ENCODE results near the gene ZMYND11.

The ZMYND11 gene

DNA sequence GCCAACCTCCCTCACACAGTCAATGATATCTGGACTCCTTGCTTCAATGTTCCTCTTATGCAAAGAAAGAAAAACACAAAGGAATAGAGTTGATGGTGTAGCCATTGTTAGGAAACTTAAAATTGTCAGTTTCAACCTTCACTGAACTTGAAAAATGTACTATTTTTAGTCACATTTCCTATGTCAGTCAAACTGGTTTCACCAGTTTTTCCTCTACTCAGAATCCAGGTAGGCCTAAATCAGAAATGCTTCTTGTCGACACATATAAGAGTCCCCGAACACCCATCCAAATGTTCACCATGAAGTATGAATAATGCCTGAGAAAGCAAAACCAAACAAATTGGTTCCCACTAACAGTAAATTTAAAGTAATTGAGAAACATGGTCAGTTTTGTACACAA lies 42.4 kb upstream of the ZMYND11 start:
- TF ChIP-seq FOXP2 (optimal IDR thresholded peaks at IDR 0.05; ENCODE audit: control extremely low read depth, extremely low read length, insufficient read depth) = no peak
- TF ChIP-seq EZH2 (IDR thresholded peaks at IDR 0.05) = no peak
- no peak overlapping the region for H3K9ac ChIP-seq (ENCODE audit: insufficient read length)
- no peak for DNase-seq (ENCODE audit: low read depth, low spot score)
- no peaks in the 10 kb centered on the region for H3K9me3 ChIP-seq (ENCODE audit: low read depth, low read length)
- H3K27ac ChIP-seq = no peak overlapping the region
- no peak overlapping the region for H3K4me3 ChIP-seq
- no peaks in the 10 kb centered on the region for H3K36me3 ChIP-seq (ENCODE audit: insufficient read depth, low read length)

- TF ChIP-seq POLR2AphosphoS5 (IDR thresholded peaks at IDR 0.05; ENCODE audit: borderline replicate concordance, low read depth, low read length) = no peak
- TF ChIP-seq FOXP2 (optimal IDR thresholded peaks at IDR 0.05; ENCODE audit: control extremely low read depth, extremely low read length, insufficient read depth) = no peak
- no peak for TF ChIP-seq EZH2 (IDR thresholded peaks at IDR 0.05)
- H3K4me3 ChIP-seq = no peak overlapping the region
- H3K9ac ChIP-seq (ENCODE audit: insufficient read length) = no peak overlapping the region
Observed at GRCh38 chr10:94613-95012, 40.6 kb upstream of the ZMYND11 start.

DNA sequence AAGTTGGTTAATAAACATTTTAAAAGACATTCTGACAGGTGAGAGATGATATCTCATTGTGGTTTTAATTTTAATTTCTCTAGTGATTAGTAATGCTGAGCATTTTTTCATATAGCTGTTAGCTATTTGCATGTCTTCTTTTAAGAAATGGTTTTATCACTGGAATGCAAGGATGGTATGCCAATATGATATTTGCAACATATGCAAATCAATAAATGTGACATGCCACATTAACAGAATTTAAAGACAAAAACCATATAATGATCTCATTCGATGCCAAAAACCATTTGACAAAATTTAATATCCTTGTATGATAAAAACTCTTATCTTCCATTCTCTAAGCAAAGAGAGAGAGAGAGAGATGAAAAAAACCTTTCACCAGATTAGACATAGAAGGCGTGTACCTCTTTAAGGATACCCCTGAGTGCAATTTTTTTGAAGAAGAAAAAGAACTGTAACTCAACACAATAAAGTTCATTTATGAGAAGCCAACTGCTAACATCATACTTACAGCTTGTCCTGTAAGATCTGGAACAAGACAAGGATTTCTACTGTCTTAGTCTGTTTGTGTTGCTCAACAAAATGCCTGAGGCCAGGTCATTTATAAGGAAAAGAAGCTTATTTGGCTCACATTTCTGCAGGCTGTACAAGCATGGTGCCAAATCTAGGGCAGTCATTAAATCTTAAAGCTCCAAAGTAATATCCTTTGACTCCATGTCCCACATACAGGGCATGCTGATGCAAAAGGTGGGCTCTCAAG lies 39.7 kb upstream of the ZMYND11 start:
- H3K9ac ChIP-seq (ENCODE audit: insufficient read length) = no peak overlapping the region
- no peak for DNase-seq (ENCODE audit: low read depth, low spot score)
- no peak overlapping the region for H3K27ac ChIP-seq
- TF ChIP-seq POLR2AphosphoS5 (IDR thresholded peaks at IDR 0.05; ENCODE audit: borderline replicate concordance, low read depth, low read length) (no peak), EZH2 (IDR thresholded peaks at IDR 0.05) (no peak), FOXP2 (optimal IDR thresholded peaks at IDR 0.05; ENCODE audit: control extremely low read depth, extremely low read length, insufficient read depth) (no peak)
- no peak overlapping the region for H3K4me3 ChIP-seq
- no peaks in the 10 kb centered on the region for H3K9me3 ChIP-seq (ENCODE audit: low read depth, low read length)
- no peaks in the 10 kb centered on the region for H3K36me3 ChIP-seq (ENCODE audit: insufficient read depth, low read length)

More at GRCh38 chr10:94613-95012, 40.6 kb upstream of the ZMYND11 start:
- H3K9me3 ChIP-seq (ENCODE audit: low read depth, low read length) = no peaks in the 10 kb centered on the region
- DNase-seq (ENCODE audit: low read depth, low spot score) = no peak
- H3K27ac ChIP-seq = no peak overlapping the region
- H3K36me3 ChIP-seq (ENCODE audit: insufficient read depth, low read length) = no peaks in the 10 kb centered on the region

- Histone ChIP-seq H3K36me3 (ENCODE audit: insufficient read depth, low read length) (no peaks in the 10 kb centered on the region), H3K9me3 (ENCODE audit: low read depth, low read length) (no peaks in the 10 kb centered on the region), H3K9ac (ENCODE audit: insufficient read length) (no peak overlapping the region), H3K4me3 (no peak overlapping the region), H3K27ac (no peak overlapping the region)
- TF ChIP-seq POLR2AphosphoS5 (IDR thresholded peaks at IDR 0.05; ENCODE audit: borderline replicate concordance, low read depth, low read length) = no peak
- DNase-seq (ENCODE audit: low read depth, low spot score) = no peak
Observed at GRCh38 chr10:96466-96865, 38.8 kb upstream of the ZMYND11 start.

DNA sequence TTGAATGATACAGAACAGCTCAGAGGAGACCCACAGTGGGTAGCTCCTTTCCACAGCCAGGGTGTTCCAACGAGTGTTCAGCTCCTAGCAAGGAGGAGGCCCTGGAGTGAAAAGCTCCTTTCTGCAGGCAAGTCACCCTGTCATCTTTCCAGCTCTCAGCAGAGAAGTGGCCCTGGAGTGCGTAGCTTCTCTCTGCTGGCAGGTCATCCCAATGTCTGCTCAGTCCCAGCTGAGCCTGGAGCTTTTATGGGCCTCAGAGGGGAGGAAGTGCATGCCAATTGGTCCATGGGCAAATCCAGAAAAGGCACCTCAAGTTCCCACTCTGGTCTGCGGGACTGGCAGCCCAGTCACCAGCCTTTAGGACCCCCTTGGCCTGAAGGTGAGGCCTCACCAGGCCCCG lies 30.8 kb upstream of the ZMYND11 start:
- TF ChIP-seq FOXP2 (optimal IDR thresholded peaks at IDR 0.05; ENCODE audit: control extremely low read depth, extremely low read length, insufficient read depth) (no peak), POLR2AphosphoS5 (IDR thresholded peaks at IDR 0.05; ENCODE audit: borderline replicate concordance, low read depth, low read length) (no peak), EZH2 (IDR thresholded peaks at IDR 0.05) (no peak)
- Histone ChIP-seq H3K9ac (ENCODE audit: insufficient read length) (no peak overlapping the region), H3K4me3 (no peak overlapping the region), H3K36me3 (ENCODE audit: insufficient read depth, low read length) (no peaks in the 10 kb centered on the region), H3K27ac (no peak overlapping the region), H3K9me3 (ENCODE audit: low read depth, low read length) (no peaks in the 10 kb centered on the region)
- DNase-seq (ENCODE audit: low read depth, low spot score) = no peak

- no peaks in the 10 kb centered on the region for H3K36me3 ChIP-seq (ENCODE audit: insufficient read depth, low read length)
- DNase-seq (ENCODE audit: low read depth, low spot score) = no peak
- TF ChIP-seq EZH2 (IDR thresholded peaks at IDR 0.05) = no peak
- no peak for TF ChIP-seq POLR2AphosphoS5 (IDR thresholded peaks at IDR 0.05; ENCODE audit: borderline replicate concordance, low read depth, low read length)
- no peak for TF ChIP-seq FOXP2 (optimal IDR thresholded peaks at IDR 0.05; ENCODE audit: control extremely low read depth, extremely low read length, insufficient read depth)
- H3K4me3 ChIP-seq = no peak overlapping the region
- H3K9me3 ChIP-seq (ENCODE audit: low read depth, low read length) = no peaks in the 10 kb centered on the region
- H3K9ac ChIP-seq (ENCODE audit: insufficient read length) = no peak overlapping the region
- H3K27ac ChIP-seq = no peak overlapping the region
Observed at GRCh38 chr10:104862-105565, 30.2 kb upstream of the ZMYND11 start.

GRCh38 chr10:105806-106205 lies 29.4 kb upstream of the ZMYND11 start:
- Histone ChIP-seq H3K9ac (ENCODE audit: insufficient read length) (no peak overlapping the region), H3K4me3 (no peak overlapping the region), H3K9me3 (ENCODE audit: low read depth, low read length) (no peaks in the 10 kb centered on the region), H3K36me3 (ENCODE audit: insufficient read depth, low read length) (no peaks in the 10 kb centered on the region), H3K27ac (no peak overlapping the region)
- DNase-seq (ENCODE audit: low read depth, low spot score) = no peak
- no peak for TF ChIP-seq FOXP2 (optimal IDR thresholded peaks at IDR 0.05; ENCODE audit: control extremely low read depth, extremely low read length, insufficient read depth)
- no peak for TF ChIP-seq EZH2 (IDR thresholded peaks at IDR 0.05)
- no peak for TF ChIP-seq POLR2AphosphoS5 (IDR thresholded peaks at IDR 0.05; ENCODE audit: borderline replicate concordance, low read depth, low read length)

GRCh38 chr10:106740-107139 lies 28.5 kb upstream of the ZMYND11 start:
- TF ChIP-seq FOXP2 (optimal IDR thresholded peaks at IDR 0.05; ENCODE audit: control extremely low read depth, extremely low read length, insufficient read depth) = no peak
- no peak for TF ChIP-seq POLR2AphosphoS5 (IDR thresholded peaks at IDR 0.05; ENCODE audit: borderline replicate concordance, low read depth, low read length)
- TF ChIP-seq EZH2 (IDR thresholded peaks at IDR 0.05) = no peak
- H3K9me3 ChIP-seq (ENCODE audit: low read depth, low read length) = no peaks in the 10 kb centered on the region
- no peaks in the 10 kb centered on the region for H3K36me3 ChIP-seq (ENCODE audit: insufficient read depth, low read length)
- DNase-seq (ENCODE audit: low read depth, low spot score) = no peak
- H3K27ac ChIP-seq = no peak overlapping the region
- no peak overlapping the region for H3K4me3 ChIP-seq
- no peak overlapping the region for H3K9ac ChIP-seq (ENCODE audit: insufficient read length)
